ENCODE results near the gene HOXB6.

DNA sequence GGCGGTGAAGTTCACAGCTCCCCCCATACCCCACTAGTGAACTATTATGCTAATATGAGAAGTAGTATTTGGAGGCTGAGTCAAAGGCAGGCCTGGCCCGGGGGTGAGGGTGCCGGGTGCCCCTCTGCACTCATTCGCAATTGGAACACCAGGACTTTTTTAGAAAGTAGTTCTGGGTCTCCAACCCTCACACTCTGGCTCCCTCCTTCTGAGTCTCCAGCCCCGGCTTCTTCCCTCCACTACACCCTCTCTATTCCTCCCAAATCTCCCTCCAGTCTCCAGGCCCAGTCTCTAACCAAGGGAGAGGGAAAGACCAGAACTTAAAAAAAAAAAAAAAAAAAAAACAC is 48.6 kb downstream of the HOXB6 start:
- TF ChIP-seq, protein P1, sequence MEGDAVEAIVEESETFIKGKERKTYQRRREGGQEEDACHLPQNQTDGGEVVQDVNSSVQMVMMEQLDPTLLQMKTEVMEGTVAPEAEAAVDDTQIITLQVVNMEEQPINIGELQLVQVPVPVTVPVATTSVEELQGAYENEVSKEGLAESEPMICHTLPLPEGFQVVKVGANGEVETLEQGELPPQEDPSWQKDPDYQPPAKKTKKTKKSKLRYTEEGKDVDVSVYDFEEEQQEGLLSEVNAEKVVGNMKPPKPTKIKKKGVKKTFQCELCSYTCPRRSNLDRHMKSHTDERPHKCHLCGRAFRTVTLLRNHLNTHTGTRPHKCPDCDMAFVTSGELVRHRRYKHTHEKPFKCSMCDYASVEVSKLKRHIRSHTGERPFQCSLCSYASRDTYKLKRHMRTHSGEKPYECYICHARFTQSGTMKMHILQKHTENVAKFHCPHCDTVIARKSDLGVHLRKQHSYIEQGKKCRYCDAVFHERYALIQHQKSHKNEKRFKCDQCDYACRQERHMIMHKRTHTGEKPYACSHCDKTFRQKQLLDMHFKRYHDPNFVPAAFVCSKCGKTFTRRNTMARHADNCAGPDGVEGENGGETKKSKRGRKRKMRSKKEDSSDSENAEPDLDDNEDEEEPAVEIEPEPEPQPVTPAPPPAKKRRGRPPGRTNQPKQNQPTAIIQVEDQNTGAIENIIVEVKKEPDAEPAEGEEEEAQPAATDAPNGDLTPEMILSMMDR (IDR thresholded peaks at IDR 0.05), result no peak
- no peak for TF ChIP-seq POLR2A (IDR thresholded peaks at IDR 0.05)

Data from ovary (tissue), 3 donors.